Measurements from ENCODE around the gene SCEL. TPM values are rescaled to one million over a fixed set of nuclear protein-coding genes. Genes with fewer than 3 reads are reported as not detected.
"Not testable (repeated sequence)": the region's sequence is repeated elsewhere in the genome, so short reads cannot be mapped to it uniquely, and the experiment has no call there.

Gene SCEL
- total RNA-seq, 2 experiments from 2014 or later, result not detected

DNA sequence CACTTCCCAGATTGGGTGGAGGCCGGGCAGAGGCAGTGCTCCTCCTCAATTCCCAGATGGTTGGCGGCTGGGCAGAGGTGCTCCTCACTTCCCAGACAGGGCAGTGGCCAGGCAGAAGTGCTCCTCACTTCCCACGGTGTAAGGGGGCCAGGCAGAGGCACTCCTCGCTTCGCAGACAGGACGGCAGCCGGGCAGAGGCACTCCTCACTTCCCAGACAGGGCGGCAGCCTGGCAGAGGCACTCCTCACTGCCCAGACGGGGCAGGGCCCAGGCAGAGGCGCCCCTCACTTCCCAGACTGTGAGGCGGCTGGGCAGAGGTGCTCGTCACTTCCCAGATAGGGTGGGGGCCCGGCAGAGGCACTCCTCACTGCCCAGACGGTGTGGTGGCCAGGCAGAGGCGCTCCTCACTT is 125.3 kb downstream of the SCEL start:
- CTCF ChIA-PET (ENCODE audit: unreplicated experiment), result no interaction called here

DNA sequence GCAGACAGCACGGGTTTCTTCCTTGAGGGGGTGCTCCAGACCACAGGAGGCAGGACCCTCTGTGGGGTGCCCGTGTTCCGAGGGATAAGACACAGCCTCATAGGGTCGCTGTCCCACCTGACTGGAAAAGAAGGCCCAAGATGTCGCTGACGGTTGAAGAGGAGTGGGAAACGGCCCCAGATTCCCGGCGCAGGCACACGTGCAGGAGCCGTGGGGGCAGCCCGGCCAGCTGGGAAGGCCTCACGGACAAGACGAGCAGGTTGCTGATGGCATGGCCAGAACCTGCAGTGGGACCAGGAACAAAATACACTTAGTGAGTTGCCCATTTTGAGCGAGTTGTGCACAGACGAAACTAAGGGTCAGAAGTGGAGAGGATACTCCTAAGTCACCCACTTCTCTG is 126.8 kb downstream of the SCEL start:
- H3K36me3 ChIP-seq (ENCODE audit: insufficient read depth, low read length); H3K9me3 ChIP-seq (ENCODE audit: low read length); DNase-seq (ENCODE audit: low spot score); H3K4me3 ChIP-seq (ENCODE audit: low read depth, low read length, poor library complexity, severe bottlenecking); intact Hi-C loops (cut with micrococcal nuclease; ENCODE audit: unreplicated experiment); H3K27ac ChIP-seq (ENCODE audit: low read depth, low read length, poor library complexity, severe bottlenecking); BruUV-seq (replicated peaks); CTCF ChIA-PET (ENCODE audit: unreplicated experiment); H3K79me2 ChIP-seq (ENCODE audit: insufficient read depth, low read depth, low read length); H2AFZ ChIP-seq (ENCODE audit: low read length); POLR2A ChIA-PET; H3K9me2 ChIP-seq (ENCODE audit: insufficient read depth, low read length); H3K4me1 ChIP-seq (ENCODE audit: insufficient read depth, low read length, poor library complexity, severe bottlenecking); H4K20me1 ChIP-seq (ENCODE audit: insufficient read depth, low read length); H3K4me2 ChIP-seq (ENCODE audit: low read length): not testable (repeated sequence)

More for the DNA sequence above, 125.3 kb downstream of the SCEL start:
- Histone ChIP-seq H2AFZ (ENCODE audit: low read length) (no peak overlapping the region), H3K36me3 (ENCODE audit: insufficient read depth, low read length) (no peaks in the 10 kb centered on the region), H3K79me2 (ENCODE audit: insufficient read depth, low read depth, low read length) (no peaks in the 10 kb centered on the region), H3K4me3 (ENCODE audit: low read depth, low read length, poor library complexity, severe bottlenecking) (no peak overlapping the region), H3K27ac (ENCODE audit: low read depth, low read length, poor library complexity, severe bottlenecking) (no peak overlapping the region), H3K9me3 (ENCODE audit: low read length) (no peaks in the 10 kb centered on the region), H3K4me1 (ENCODE audit: insufficient read depth, low read length, poor library complexity, severe bottlenecking) (no peaks in the 10 kb centered on the region), H3K9me2 (ENCODE audit: insufficient read depth, low read length) (no peaks in the 10 kb centered on the region), H3K4me2 (ENCODE audit: low read length) (no peak overlapping the region), H4K20me1 (ENCODE audit: insufficient read depth, low read length) (no peaks in the 10 kb centered on the region)
- no peak for TF ChIP-seq EZH2phosphoT487 (IDR thresholded peaks at IDR 0.05; ENCODE audit: borderline replicate concordance, low read depth, low read length)
- TF ChIP-seq, protein P1, sequence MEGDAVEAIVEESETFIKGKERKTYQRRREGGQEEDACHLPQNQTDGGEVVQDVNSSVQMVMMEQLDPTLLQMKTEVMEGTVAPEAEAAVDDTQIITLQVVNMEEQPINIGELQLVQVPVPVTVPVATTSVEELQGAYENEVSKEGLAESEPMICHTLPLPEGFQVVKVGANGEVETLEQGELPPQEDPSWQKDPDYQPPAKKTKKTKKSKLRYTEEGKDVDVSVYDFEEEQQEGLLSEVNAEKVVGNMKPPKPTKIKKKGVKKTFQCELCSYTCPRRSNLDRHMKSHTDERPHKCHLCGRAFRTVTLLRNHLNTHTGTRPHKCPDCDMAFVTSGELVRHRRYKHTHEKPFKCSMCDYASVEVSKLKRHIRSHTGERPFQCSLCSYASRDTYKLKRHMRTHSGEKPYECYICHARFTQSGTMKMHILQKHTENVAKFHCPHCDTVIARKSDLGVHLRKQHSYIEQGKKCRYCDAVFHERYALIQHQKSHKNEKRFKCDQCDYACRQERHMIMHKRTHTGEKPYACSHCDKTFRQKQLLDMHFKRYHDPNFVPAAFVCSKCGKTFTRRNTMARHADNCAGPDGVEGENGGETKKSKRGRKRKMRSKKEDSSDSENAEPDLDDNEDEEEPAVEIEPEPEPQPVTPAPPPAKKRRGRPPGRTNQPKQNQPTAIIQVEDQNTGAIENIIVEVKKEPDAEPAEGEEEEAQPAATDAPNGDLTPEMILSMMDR (conservative IDR thresholded peaks at IDR 0.05; ENCODE audit: low read length), result no peak
- DNase-seq (ENCODE audit: low spot score), result no peak
- BruUV-seq (replicated peaks), result no TSS peak
- POLR2A ChIA-PET, result no interaction called here
- intact Hi-C loops (cut with micrococcal nuclease; ENCODE audit: unreplicated experiment), result no loop called here

- H3K4me1 ChIP-seq (ENCODE audit: insufficient read depth, low read length, poor library complexity, severe bottlenecking); H3K9me3 ChIP-seq (ENCODE audit: low read length); H3K27ac ChIP-seq (ENCODE audit: low read depth, low read length, poor library complexity, severe bottlenecking); H3K4me3 ChIP-seq (ENCODE audit: low read depth, low read length, poor library complexity, severe bottlenecking); H2AFZ ChIP-seq (ENCODE audit: low read length); H3K9me2 ChIP-seq (ENCODE audit: insufficient read depth, low read length); H4K20me1 ChIP-seq (ENCODE audit: insufficient read depth, low read length); POLR2A ChIA-PET; CTCF ChIA-PET (ENCODE audit: unreplicated experiment); intact Hi-C loops (cut with micrococcal nuclease; ENCODE audit: unreplicated experiment); H3K79me2 ChIP-seq (ENCODE audit: insufficient read depth, low read depth, low read length); H3K36me3 ChIP-seq (ENCODE audit: insufficient read depth, low read length); H3K4me2 ChIP-seq (ENCODE audit: low read length); DNase-seq (ENCODE audit: low spot score); BruUV-seq (replicated peaks): not testable (repeated sequence)
Measured at GRCh38 chr13:77662831-77663230, 127.3 kb downstream of the SCEL start.

- Histone ChIP-seq H2AFZ (ENCODE audit: low read length) (no peak overlapping the region), H3K79me2 (ENCODE audit: insufficient read depth, low read depth, low read length) (no peaks in the 10 kb centered on the region), H3K4me3 (ENCODE audit: low read depth, low read length, poor library complexity, severe bottlenecking) (no peak overlapping the region), H3K27ac (ENCODE audit: low read depth, low read length, poor library complexity, severe bottlenecking) (no peak overlapping the region), H3K4me1 (ENCODE audit: insufficient read depth, low read length, poor library complexity, severe bottlenecking) (no peaks in the 10 kb centered on the region), H4K20me1 (ENCODE audit: insufficient read depth, low read length) (no peaks in the 10 kb centered on the region), H3K9me2 (ENCODE audit: insufficient read depth, low read length) (no peaks in the 10 kb centered on the region), H3K4me2 (ENCODE audit: low read length) (no peak overlapping the region), H3K9me3 (ENCODE audit: low read length) (no peaks in the 10 kb centered on the region), H3K36me3 (ENCODE audit: insufficient read depth, low read length) (no peaks in the 10 kb centered on the region)
- no peak for TF ChIP-seq EZH2phosphoT487 (IDR thresholded peaks at IDR 0.05; ENCODE audit: borderline replicate concordance, low read depth, low read length)
- TF ChIP-seq, protein P1 (conservative IDR thresholded peaks at IDR 0.05; ENCODE audit: low read length), result no peak
- ChIA-PET CTCF (ENCODE audit: unreplicated experiment) (no interaction called here), POLR2A (interaction anchor here (0.5 to 1.1 kb wide), 4 partner anchors 20 to 857 kb away, joined by 3 to 4 read pairs (median 3); no protein-coding TSS in a partner anchor)
- BruUV-seq (replicated peaks), result no TSS peak
- no peak for DNase-seq (ENCODE audit: low spot score)
- intact Hi-C loops (cut with micrococcal nuclease; ENCODE audit: unreplicated experiment), result no loop called here
Measured at GRCh38 chr13:77674852-77675251, 139.3 kb downstream of the SCEL start.
